ENCODE measurements around the gene NELFB. TPM values are rescaled to one million over a fixed set of nuclear protein-coding genes. Genes with fewer than 3 reads are reported as not detected.

Gene NELFB
- polyA plus RNA-seq, 1 donor from 2014 or later, result 64.7 TPM

GRCh38 chr9:137269231-137269772, 14.2 kb downstream of the NELFB start:
- H3K4me2 ChIP-seq (ENCODE audit: low read length), result no peak overlapping the region
- peaks cover 7% of the 10 kb centered on the region for H3K36me3 ChIP-seq (ENCODE audit: insufficient read depth, low read length)
- H3K9ac ChIP-seq (ENCODE audit: low read length), result no peak overlapping the region
- H2AFZ ChIP-seq (ENCODE audit: low read depth, low read length), result no peak overlapping the region
- no peak overlapping the region for H3K4me3 ChIP-seq (ENCODE audit: low read length)
- no peaks in the 10 kb centered on the region for H3K9me3 ChIP-seq (ENCODE audit: low read length)
- H4K20me1 ChIP-seq (ENCODE audit: insufficient read depth), result no peaks in the 10 kb centered on the region
- H3K27me3 ChIP-seq (ENCODE audit: insufficient read depth, low read depth, low read length), result no peaks in the 10 kb centered on the region
- H3F3A ChIP-seq (ENCODE audit: insufficient read depth, low read length, poor library complexity, severe bottlenecking), result no peaks in the 10 kb centered on the region
- TF ChIP-seq, protein P1, sequence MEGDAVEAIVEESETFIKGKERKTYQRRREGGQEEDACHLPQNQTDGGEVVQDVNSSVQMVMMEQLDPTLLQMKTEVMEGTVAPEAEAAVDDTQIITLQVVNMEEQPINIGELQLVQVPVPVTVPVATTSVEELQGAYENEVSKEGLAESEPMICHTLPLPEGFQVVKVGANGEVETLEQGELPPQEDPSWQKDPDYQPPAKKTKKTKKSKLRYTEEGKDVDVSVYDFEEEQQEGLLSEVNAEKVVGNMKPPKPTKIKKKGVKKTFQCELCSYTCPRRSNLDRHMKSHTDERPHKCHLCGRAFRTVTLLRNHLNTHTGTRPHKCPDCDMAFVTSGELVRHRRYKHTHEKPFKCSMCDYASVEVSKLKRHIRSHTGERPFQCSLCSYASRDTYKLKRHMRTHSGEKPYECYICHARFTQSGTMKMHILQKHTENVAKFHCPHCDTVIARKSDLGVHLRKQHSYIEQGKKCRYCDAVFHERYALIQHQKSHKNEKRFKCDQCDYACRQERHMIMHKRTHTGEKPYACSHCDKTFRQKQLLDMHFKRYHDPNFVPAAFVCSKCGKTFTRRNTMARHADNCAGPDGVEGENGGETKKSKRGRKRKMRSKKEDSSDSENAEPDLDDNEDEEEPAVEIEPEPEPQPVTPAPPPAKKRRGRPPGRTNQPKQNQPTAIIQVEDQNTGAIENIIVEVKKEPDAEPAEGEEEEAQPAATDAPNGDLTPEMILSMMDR (IDR thresholded peaks at IDR 0.05; ENCODE audit: poor library complexity, severe bottlenecking), result no peak
- no peak for TF ChIP-seq EP300 (conservative IDR thresholded peaks at IDR 0.05; ENCODE audit: poor library complexity, severe bottlenecking)
- no peak for TF ChIP-seq SMC3 (conservative IDR thresholded peaks at IDR 0.05; ENCODE audit: poor library complexity)
- TF ChIP-seq, protein P2, sequence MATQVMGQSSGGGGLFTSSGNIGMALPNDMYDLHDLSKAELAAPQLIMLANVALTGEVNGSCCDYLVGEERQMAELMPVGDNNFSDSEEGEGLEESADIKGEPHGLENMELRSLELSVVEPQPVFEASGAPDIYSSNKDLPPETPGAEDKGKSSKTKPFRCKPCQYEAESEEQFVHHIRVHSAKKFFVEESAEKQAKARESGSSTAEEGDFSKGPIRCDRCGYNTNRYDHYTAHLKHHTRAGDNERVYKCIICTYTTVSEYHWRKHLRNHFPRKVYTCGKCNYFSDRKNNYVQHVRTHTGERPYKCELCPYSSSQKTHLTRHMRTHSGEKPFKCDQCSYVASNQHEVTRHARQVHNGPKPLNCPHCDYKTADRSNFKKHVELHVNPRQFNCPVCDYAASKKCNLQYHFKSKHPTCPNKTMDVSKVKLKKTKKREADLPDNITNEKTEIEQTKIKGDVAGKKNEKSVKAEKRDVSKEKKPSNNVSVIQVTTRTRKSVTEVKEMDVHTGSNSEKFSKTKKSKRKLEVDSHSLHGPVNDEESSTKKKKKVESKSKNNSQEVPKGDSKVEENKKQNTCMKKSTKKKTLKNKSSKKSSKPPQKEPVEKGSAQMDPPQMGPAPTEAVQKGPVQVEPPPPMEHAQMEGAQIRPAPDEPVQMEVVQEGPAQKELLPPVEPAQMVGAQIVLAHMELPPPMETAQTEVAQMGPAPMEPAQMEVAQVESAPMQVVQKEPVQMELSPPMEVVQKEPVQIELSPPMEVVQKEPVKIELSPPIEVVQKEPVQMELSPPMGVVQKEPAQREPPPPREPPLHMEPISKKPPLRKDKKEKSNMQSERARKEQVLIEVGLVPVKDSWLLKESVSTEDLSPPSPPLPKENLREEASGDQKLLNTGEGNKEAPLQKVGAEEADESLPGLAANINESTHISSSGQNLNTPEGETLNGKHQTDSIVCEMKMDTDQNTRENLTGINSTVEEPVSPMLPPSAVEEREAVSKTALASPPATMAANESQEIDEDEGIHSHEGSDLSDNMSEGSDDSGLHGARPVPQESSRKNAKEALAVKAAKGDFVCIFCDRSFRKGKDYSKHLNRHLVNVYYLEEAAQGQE (IDR thresholded peaks at IDR 0.05; ENCODE audit: borderline replicate concordance), result no peak
- no peak for TF ChIP-seq RAD21 (conservative IDR thresholded peaks at IDR 0.05)
- TF ChIP-seq TAF1 (IDR thresholded peaks at IDR 0.05; ENCODE audit: low read depth), result no peak
- no peak for TF ChIP-seq MXI1 (conservative IDR thresholded peaks at IDR 0.05; ENCODE audit: poor library complexity, severe bottlenecking)
- TF ChIP-seq EZH2 (IDR thresholded peaks at IDR 0.05; ENCODE audit: borderline replicate concordance, insufficient read depth, low read length, poor library complexity, severe bottlenecking), result no peak
- H3K27ac ChIP-seq (ENCODE audit: low read length), result no peak overlapping the region
- H3K9me2 ChIP-seq (ENCODE audit: insufficient read depth, low read length), result no peaks in the 10 kb centered on the region
- H3K79me2 ChIP-seq (replicated peaks; ENCODE audit: insufficient read depth, low read length), result no peaks in the 10 kb centered on the region

GRCh38 chr9:137270929-137271695, 16.0 kb downstream of the NELFB start:
- TF ChIP-seq SMC3 (conservative IDR thresholded peaks at IDR 0.05; ENCODE audit: poor library complexity), result no peak
- TF ChIP-seq, protein P1 (IDR thresholded peaks at IDR 0.05; ENCODE audit: poor library complexity, severe bottlenecking), result no peak
- TF ChIP-seq MXI1 (conservative IDR thresholded peaks at IDR 0.05; ENCODE audit: poor library complexity, severe bottlenecking), result no peak
- TF ChIP-seq RAD21 (conservative IDR thresholded peaks at IDR 0.05), result no peak
- TF ChIP-seq, protein P2 (IDR thresholded peaks at IDR 0.05; ENCODE audit: borderline replicate concordance), result no peak
- TF ChIP-seq TAF1 (IDR thresholded peaks at IDR 0.05; ENCODE audit: low read depth), result no peak
- no peak for TF ChIP-seq POLR2AphosphoS5 (IDR thresholded peaks at IDR 0.05)
- TF ChIP-seq EP300 (conservative IDR thresholded peaks at IDR 0.05; ENCODE audit: poor library complexity, severe bottlenecking), result no peak
- TF ChIP-seq EZH2 (IDR thresholded peaks at IDR 0.05; ENCODE audit: borderline replicate concordance, insufficient read depth, low read length, poor library complexity, severe bottlenecking), result no peak
- H3K9ac ChIP-seq (ENCODE audit: low read length), result no peak overlapping the region
- H3K9me3 ChIP-seq (ENCODE audit: low read length), result no peaks in the 10 kb centered on the region
- no peak overlapping the region for H2AFZ ChIP-seq (ENCODE audit: low read depth, low read length)
- H3K27ac ChIP-seq (ENCODE audit: low read length), result no peak overlapping the region
- no peaks in the 10 kb centered on the region for H3K27me3 ChIP-seq (ENCODE audit: insufficient read depth, low read depth, low read length)
- no peaks in the 10 kb centered on the region for H3K79me2 ChIP-seq (replicated peaks; ENCODE audit: insufficient read depth, low read length)
- H3F3A ChIP-seq (ENCODE audit: insufficient read depth, low read length, poor library complexity, severe bottlenecking), result no peaks in the 10 kb centered on the region
- H3K36me3 ChIP-seq (ENCODE audit: insufficient read depth, low read length), result peaks cover 7% of the 10 kb centered on the region
- no peak overlapping the region for H3K4me2 ChIP-seq (ENCODE audit: low read length)
- H3K9me2 ChIP-seq (ENCODE audit: insufficient read depth, low read length), result no peaks in the 10 kb centered on the region
- H3K4me3 ChIP-seq (ENCODE audit: low read length), result no peak overlapping the region
- H4K20me1 ChIP-seq (ENCODE audit: insufficient read depth), result no peaks in the 10 kb centered on the region
